Ovary (tissue), 3 donors: ENCODE measurements around the gene KIF4B.

Experiments
- CTCF ChIP-seq, 3 donors: fragments of 450-650 bp in 2 of 3; fragments of 200-600 bp in 1 of 3; IDR thresholded peaks; one replicate each; pipeline versions ENCODE4 v1.5.1 to v1.8.0; 2016 to 2022; ENCODE audit warnings: antibody characterized with exemption in 3 of 3, mild to moderate bottlenecking in 1 of 3
- POLR2A ChIP-seq: fragments of 450-650 bp; IDR thresholded peaks from one replicate; pipeline ENCODE4 v1.6.1; 2017; ENCODE audit warnings: antibody characterized with exemption, mild to moderate bottlenecking, moderate library complexity
- donor health status: DM: no; HTN: no; CAD: no.

- no peak for TF ChIP-seq POLR2A
- peak in 2 of 3 donors; percentile 8 to 16 for TF ChIP-seq CTCF (IDR thresholded peaks at IDR 0.05)
Observed at GRCh38 chr5:154972476-154973080, 41.0 kb upstream of the KIF4B start.
